TTC549 (cell line): ENCODE data around the gene CCDC85B.

ENCODE experiments used
- FAIRE-seq: peaks from 2 replicates; lab custom pipeline; 2012; peaks lifted over from hg19 to GRCh38; lab: Jason Lieb, UNC

The CCDC85B gene

GRCh38 chr11:65912845-65913244, 22.4 kb downstream of the CCDC85B start:
- FAIRE-seq = no peak

GRCh38 chr11:65915101-65915820, 24.8 kb downstream of the CCDC85B start:
- no peak for FAIRE-seq

- FAIRE-seq = no peak
Observed at GRCh38 chr11:65915821-65916251, 25.4 kb downstream of the CCDC85B start.

GRCh38 chr11:65916391-65916790, 25.9 kb downstream of the CCDC85B start:
- no peak for FAIRE-seq

GRCh38 chr11:65917077-65917433, 26.6 kb downstream of the CCDC85B start:
- FAIRE-seq = no peak

GRCh38 chr11:65917434-65918210, 27.1 kb downstream of the CCDC85B start:
- FAIRE-seq = no peak

GRCh38 chr11:65918211-65919140, 28.0 kb downstream of the CCDC85B start, which contains the start of gene C11orf68:
Gene C11orf68, minus strand, starts transcription at chr11:65919062. Its CDS starts 31 bp downstream, at chr11:65919031.
- no peak for FAIRE-seq

GRCh38 chr11:65919141-65919572, 28.7 kb downstream of the CCDC85B start, which contains the start of gene DRAP1:
Gene DRAP1, plus strand, starts transcription at chr11:65919426. Its CDS starts 76 bp downstream, at chr11:65919502.
- FAIRE-seq = no peak

- FAIRE-seq = no peak
Observed at GRCh38 chr11:65919573-65920371, 29.3 kb downstream of the CCDC85B start.

- FAIRE-seq = no peak
Observed at GRCh38 chr11:65920372-65920802, 29.9 kb downstream of the CCDC85B start.

- no peak for FAIRE-seq
Observed at GRCh38 chr11:65921033-65921555, 30.6 kb downstream of the CCDC85B start.

- no peak for FAIRE-seq
Observed at GRCh38 chr11:65921876-65922275, 31.4 kb downstream of the CCDC85B start.

GRCh38 chr11:65922565-65922964, 32.1 kb downstream of the CCDC85B start:
- FAIRE-seq = no peak

- no peak for FAIRE-seq
Observed at GRCh38 chr11:65925397-65925796, 34.9 kb downstream of the CCDC85B start.

GRCh38 chr11:65927904-65928397, 37.5 kb downstream of the CCDC85B start:
- no peak for FAIRE-seq

GRCh38 chr11:65928667-65929066, 38.2 kb downstream of the CCDC85B start:
- FAIRE-seq = no peak

GRCh38 chr11:65931773-65932557, 41.5 kb downstream of the CCDC85B start:
- FAIRE-seq = no peak

- FAIRE-seq = no peak
Observed at GRCh38 chr11:65932558-65932919, 42.1 kb downstream of the CCDC85B start.

- FAIRE-seq = no peak
Observed at GRCh38 chr11:65934014-65934413, 43.5 kb downstream of the CCDC85B start.

- FAIRE-seq = no peak
Observed at GRCh38 chr11:65937766-65938165, 47.3 kb downstream of the CCDC85B start.
